ENCODE data around the gene SKA1. TPM values are rescaled to one million over a fixed set of nuclear protein-coding genes. Genes with fewer than 3 reads are reported as not detected.
A peak's percentile ranks its signal among the peaks of the same experiment; 100 is the strongest.

SKA1 gene
- total and polyA plus RNA-seq, 9 of the 15 experiments (the other 6 are each of a cell fraction or from before 2014, with no cell fraction given): 27.8 to 67.2 (median 41.9) TPM

- TF ChIP-seq, protein P1, sequence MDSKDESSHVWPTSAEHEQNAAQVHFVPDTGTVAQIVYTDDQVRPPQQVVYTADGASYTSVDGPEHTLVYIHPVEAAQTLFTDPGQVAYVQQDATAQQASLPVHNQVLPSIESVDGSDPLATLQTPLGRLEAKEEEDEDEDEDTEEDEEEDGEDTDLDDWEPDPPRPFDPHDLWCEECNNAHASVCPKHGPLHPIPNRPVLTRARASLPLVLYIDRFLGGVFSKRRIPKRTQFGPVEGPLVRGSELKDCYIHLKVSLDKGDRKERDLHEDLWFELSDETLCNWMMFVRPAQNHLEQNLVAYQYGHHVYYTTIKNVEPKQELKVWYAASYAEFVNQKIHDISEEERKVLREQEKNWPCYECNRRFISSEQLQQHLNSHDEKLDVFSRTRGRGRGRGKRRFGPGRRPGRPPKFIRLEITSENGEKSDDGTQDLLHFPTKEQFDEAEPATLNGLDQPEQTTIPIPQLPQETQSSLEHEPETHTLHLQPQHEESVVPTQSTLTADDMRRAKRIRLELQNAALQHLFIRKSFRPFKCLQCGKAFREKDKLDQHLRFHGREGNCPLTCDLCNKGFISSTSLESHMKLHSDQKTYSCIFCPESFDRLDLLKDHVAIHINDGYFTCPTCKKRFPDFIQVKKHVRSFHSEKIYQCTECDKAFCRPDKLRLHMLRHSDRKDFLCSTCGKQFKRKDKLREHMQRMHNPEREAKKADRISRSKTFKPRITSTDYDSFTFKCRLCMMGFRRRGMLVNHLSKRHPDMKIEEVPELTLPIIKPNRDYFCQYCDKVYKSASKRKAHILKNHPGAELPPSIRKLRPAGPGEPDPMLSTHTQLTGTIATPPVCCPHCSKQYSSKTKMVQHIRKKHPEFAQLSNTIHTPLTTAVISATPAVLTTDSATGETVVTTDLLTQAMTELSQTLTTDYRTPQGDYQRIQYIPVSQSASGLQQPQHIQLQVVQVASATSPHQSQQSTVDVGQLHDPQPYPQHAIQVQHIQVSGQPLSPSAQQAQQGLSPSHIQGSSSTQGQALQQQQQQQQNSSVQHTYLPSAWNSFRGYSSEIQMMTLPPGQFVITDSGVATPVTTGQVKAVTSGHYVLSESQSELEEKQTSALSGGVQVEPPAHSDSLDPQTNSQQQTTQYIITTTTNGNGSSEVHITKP (IDR thresholded peaks at IDR 0.05; ENCODE audit: partially characterized antibody): no peak
- no peak for TF ChIP-seq PCBP2 (IDR thresholded peaks at IDR 0.05; ENCODE audit: low read depth, low read length, poor library complexity, severe bottlenecking)
- peak; percentile 44; the same call in 1 of the 2 replicates for TF ChIP-seq PKNOX1 (IDR thresholded peaks at IDR 0.05)
- no peak for TF ChIP-seq TAF15 (IDR thresholded peaks at IDR 0.05; ENCODE audit: low read depth, low read length)
- TF ChIP-seq GABPB1 (CRISPR knock-in tag; IDR thresholded peaks at IDR 0.05): no peak
- TF ChIP-seq AFF1 (IDR thresholded peaks at IDR 0.05; ENCODE audit: low read depth in 1 of 2, partially characterized antibody in 2 of 2): no peak
- peak; percentile 77 for TF ChIP-seq L3MBTL2 (IDR thresholded peaks at IDR 0.05)
- TF ChIP-seq FOXM1 (IDR thresholded peaks at IDR 0.05; ENCODE audit: low read depth): no peak
- no peak for TF ChIP-seq FOXM1 (CRISPR knock-in tag; IDR thresholded peaks at IDR 0.05; ENCODE audit: low read depth)
- TF ChIP-seq RAD21 (CRISPR knock-in tag; conservative IDR thresholded peaks at IDR 0.05 in 1 of 2, IDR thresholded peaks at IDR 0.05 in 1 of 2): no peak; a peak in 1 of 4 replicates
- no peak for TF ChIP-seq SUPT5H (IDR thresholded peaks at IDR 0.05)
- TF ChIP-seq, protein P2, sequence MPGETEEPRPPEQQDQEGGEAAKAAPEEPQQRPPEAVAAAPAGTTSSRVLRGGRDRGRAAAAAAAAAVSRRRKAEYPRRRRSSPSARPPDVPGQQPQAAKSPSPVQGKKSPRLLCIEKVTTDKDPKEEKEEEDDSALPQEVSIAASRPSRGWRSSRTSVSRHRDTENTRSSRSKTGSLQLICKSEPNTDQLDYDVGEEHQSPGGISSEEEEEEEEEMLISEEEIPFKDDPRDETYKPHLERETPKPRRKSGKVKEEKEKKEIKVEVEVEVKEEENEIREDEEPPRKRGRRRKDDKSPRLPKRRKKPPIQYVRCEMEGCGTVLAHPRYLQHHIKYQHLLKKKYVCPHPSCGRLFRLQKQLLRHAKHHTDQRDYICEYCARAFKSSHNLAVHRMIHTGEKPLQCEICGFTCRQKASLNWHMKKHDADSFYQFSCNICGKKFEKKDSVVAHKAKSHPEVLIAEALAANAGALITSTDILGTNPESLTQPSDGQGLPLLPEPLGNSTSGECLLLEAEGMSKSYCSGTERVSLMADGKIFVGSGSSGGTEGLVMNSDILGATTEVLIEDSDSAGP (CRISPR knock-in tag; IDR thresholded peaks at IDR 0.05): no peak
- TF ChIP-seq, protein P3, sequence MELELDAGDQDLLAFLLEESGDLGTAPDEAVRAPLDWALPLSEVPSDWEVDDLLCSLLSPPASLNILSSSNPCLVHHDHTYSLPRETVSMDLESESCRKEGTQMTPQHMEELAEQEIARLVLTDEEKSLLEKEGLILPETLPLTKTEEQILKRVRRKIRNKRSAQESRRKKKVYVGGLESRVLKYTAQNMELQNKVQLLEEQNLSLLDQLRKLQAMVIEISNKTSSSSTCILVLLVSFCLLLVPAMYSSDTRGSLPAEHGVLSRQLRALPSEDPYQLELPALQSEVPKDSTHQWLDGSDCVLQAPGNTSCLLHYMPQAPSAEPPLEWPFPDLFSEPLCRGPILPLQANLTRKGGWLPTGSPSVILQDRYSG (tag; conservative IDR thresholded peaks at IDR 0.05; ENCODE audit: low read depth): no peak
- no peak for TF ChIP-seq SMAD1 (IDR thresholded peaks at IDR 0.05; ENCODE audit: low read depth, low read length, partially characterized antibody)
Measured at GRCh38 chr18:50401888-50402287, 27.0 kb downstream of the SKA1 start (continued).
